RWPE2 (cell line): Measurements from ENCODE around the gene CRAMP1.
"Not testable (repeated sequence)": the region's sequence is repeated elsewhere in the genome, so short reads cannot be mapped to it uniquely, and the experiment has no call there.

Source experiments
- ATAC-seq: fragments of 200-7000 bp; cut with Tn5 transposase; 3 replicates; pipeline ENCODE4 v1.9.1; 2021; ENCODE audit warnings: low read depth
- DNase-seq: peaks from one replicate; pipeline ENCODE4 v3.0.0-alpha.2; 2020; ENCODE audit warnings: low spot score
- H3K27ac ChIP-seq: fragments of 450-650 bp; 2 replicates; pipeline ENCODE4 v1.5.1; 2017; ENCODE audit warnings: mild to moderate bottlenecking; ENCODE audit not compliant: poor library complexity, severe bottlenecking
- H3K27me3 ChIP-seq: fragments of 250-450 bp; sonication (Bioruptor Pico); 2 replicates; pipeline ENCODE4 v1.5.1; 2021; ENCODE audit warnings: mild to moderate bottlenecking, moderate library complexity; ENCODE audit not compliant: insufficient read depth, poor library complexity, severe bottlenecking
- H3K36me3 ChIP-seq: fragments of 250-450 bp; sonication (Bioruptor Pico); 2 replicates; pipeline ENCODE4 v1.5.1; 2020; ENCODE audit warnings: low read depth, mild to moderate bottlenecking, moderate library complexity
- H3K4me1 ChIP-seq: fragments of 250-450 bp; sonication (Bioruptor Pico); 2 replicates; pipeline ENCODE4 v1.5.1; 2021; ENCODE audit warnings: mild to moderate bottlenecking, moderate library complexity; ENCODE audit not compliant: insufficient read depth, poor library complexity, severe bottlenecking
- H3K4me3 ChIP-seq: fragments of 250-450 bp; sonication (Bioruptor Pico); 2 replicates; pipeline ENCODE4 v1.5.1; 2021; ENCODE audit warnings: mild to moderate bottlenecking, moderate library complexity; ENCODE audit not compliant: severe bottlenecking
- H3K9me3 ChIP-seq: fragments of 250-450 bp; sonication (Bioruptor Pico); 2 replicates; pipeline ENCODE4 v1.5.1; 2021; ENCODE audit warnings: mild to moderate bottlenecking, moderate library complexity; ENCODE audit not compliant: severe bottlenecking
- CTCF ChIP-seq: fragments of 450-650 bp; IDR thresholded peaks from one replicate; pipeline ENCODE4 v1.5.1; 2017; ENCODE audit warnings: mild to moderate bottlenecking, moderate library complexity; ENCODE audit not compliant: poor library complexity, severe bottlenecking

Gene CRAMP1

DNA sequence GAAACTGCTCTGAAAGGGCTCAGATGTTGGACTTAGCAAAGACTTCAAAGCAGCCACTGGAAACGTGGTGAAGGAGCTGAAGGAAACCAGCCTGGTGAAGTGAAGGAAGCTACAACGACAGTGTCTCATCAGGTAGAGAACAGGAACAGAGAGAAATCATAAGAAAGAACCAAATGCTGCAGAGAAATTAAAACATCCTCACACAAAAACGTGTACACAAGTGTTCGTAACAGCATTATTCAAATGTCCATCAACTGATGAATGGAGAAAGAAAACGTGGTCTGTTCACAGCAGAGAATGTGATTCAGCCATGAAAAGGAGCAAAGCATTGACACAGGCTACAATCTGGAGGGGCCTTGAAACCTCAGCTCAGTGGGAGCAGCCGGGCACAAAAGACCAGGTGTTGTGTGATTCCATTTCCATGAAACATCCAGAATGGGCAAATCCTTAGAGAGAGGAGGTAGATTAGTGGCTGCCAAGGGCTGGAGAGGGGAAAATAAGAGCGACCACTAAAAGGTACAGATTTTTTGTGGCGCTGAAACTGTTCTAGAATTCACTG, 27.2 kb upstream of the CRAMP1 start:
- no peak for TF ChIP-seq CTCF
- Histone ChIP-seq H3K4me1 (no peaks in the 10 kb centered on the region), H3K4me3 (no peak overlapping the region), H3K27ac (no peak overlapping the region), H3K9me3 (no peaks in the 10 kb centered on the region), H3K27me3 (no peaks in the 10 kb centered on the region), H3K36me3 (no peaks in the 10 kb centered on the region; the same call in 1 of the 2 replicates)
- DNase-seq (no peak), ATAC-seq (no peak)

GRCh38 chr16:1590366-1590765, 21.8 kb upstream of the CRAMP1 start:
- TF ChIP-seq CTCF: no peak
- H3K36me3 ChIP-seq: no peaks in the 10 kb centered on the region
- DNase-seq (no peak), ATAC-seq (no peak)
- no peaks in the 10 kb centered on the region for H3K27me3 ChIP-seq
- H3K27ac ChIP-seq: no peak overlapping the region
- no peaks in the 10 kb centered on the region for H3K9me3 ChIP-seq
- H3K4me3 ChIP-seq: no peak overlapping the region
- H3K4me1 ChIP-seq: no peaks in the 10 kb centered on the region

DNA sequence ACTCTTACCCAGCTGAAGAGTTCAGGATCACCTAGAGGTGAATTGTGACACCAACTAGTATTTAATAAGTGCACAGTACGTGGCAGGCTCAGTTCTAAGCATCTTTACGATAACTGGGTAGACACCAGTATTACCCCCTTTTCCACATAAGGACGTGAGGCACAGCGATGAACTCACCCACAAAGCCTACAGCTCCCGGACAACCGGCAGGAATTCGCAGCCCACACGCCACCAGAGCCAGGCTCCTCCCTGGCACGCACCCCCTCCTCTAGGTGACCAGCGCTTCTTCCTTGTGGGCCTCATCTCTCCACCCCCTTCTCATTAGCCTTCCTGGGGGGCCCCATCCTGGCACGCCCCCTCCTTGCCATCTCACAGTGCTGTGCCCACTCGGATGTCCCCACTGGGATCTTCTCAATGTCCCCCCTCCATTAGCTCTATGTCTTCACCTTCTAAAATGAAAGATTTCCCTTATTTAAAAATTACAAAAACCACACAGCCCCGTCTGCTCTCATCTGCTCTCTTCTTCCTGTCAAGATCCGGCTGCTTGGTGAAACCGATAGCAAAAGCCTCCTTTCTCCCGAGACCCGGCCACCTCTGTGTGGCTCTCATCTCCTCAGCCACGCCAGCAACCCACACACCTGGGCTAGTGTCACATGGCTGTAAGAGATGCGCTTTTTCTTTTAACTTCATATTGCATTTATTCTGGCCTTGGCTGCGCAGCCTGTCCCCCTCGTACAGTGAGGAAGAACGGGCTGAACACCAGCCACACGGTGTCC, 21.0 kb upstream of the CRAMP1 start:
- no peaks in the 10 kb centered on the region for H3K9me3 ChIP-seq
- no peaks in the 10 kb centered on the region for H3K27me3 ChIP-seq
- ATAC-seq (no peak), DNase-seq (no peak)
- no peak overlapping the region for H3K27ac ChIP-seq
- no peaks in the 10 kb centered on the region for H3K36me3 ChIP-seq
- no peak for TF ChIP-seq CTCF
- no peak overlapping the region for H3K4me3 ChIP-seq
- no peaks in the 10 kb centered on the region for H3K4me1 ChIP-seq

- DNase-seq (no peak), ATAC-seq (no peak)
- Histone ChIP-seq H3K4me3 (no peak overlapping the region), H3K36me3 (no peaks in the 10 kb centered on the region), H3K27ac (no peak overlapping the region), H3K4me1 (no peaks in the 10 kb centered on the region), H3K9me3 (no peaks in the 10 kb centered on the region), H3K27me3 (no peaks in the 10 kb centered on the region)
- no peak for TF ChIP-seq CTCF
These were observed 19.7 kb upstream of the CRAMP1 start for GRCh38 chr16:1592446-1592845.

- ATAC-seq, H3K4me3 ChIP-seq, DNase-seq, H3K27ac ChIP-seq, H3K27me3 ChIP-seq, H3K9me3 ChIP-seq, H3K36me3 ChIP-seq, H3K4me1 ChIP-seq: not testable (repeated sequence)
These were observed 16.6 kb upstream of the CRAMP1 start for GRCh38 chr16:1595511-1595910.
